GM23338 (cell line): ENCODE data around the gene MYO18A. TPM values are rescaled to one million over a fixed set of nuclear protein-coding genes. Genes with fewer than 3 reads are reported as not detected.

Experiments used
- ATAC-seq: fragments of 200-7000 bp; cut with Tn5 transposase; 3 replicates; pipeline ENCODE4 v1.9.1; 2020
- DNase-seq: peaks from one replicate; pipeline ENCODE4 v3.0.0-alpha.2; 2015; ENCODE audit warnings: low spot score
- H2AFZ ChIP-seq: fragments of 200-600 bp; sonication (generic); 2 replicates; pipeline ENCODE4 v1.8.0; 2016; ENCODE audit warnings: antibody characterized with exemption, mild to moderate bottlenecking, moderate library complexity
- H3F3A ChIP-seq: fragments of 200-600 bp; sonication (generic); replicated peaks from 2 replicates; pipeline ENCODE4 v1.8.0; 2017; ENCODE audit warnings: antibody characterized with exemption, mixed run types, low read depth
- H3K27ac ChIP-seq: fragments of 200-600 bp; sonication (generic); 2 replicates; pipeline ENCODE4 v1.6.1; 2016; ENCODE audit warnings: low read depth
- H3K27me3 ChIP-seq: fragments of 200-600 bp; sonication (generic); 2 replicates; pipeline ENCODE4 v1.8.0; 2016; ENCODE audit warnings: mild to moderate bottlenecking, mixed run types, moderate library complexity; ENCODE audit not compliant: insufficient read depth
- H3K36me3 ChIP-seq: fragments of 200-600 bp; sonication (generic); 2 replicates; pipeline ENCODE4 v1.8.0; 2016; ENCODE audit warnings: mild to moderate bottlenecking; ENCODE audit not compliant: insufficient read depth
- H3K4me1 ChIP-seq: fragments of 200-600 bp; sonication (generic); 2 replicates; pipeline ENCODE4 v1.8.0; 2016; ENCODE audit warnings: mild to moderate bottlenecking, moderate library complexity; ENCODE audit not compliant: insufficient read depth
- H3K4me2 ChIP-seq: fragments of 200-600 bp; sonication (generic); 2 replicates; pipeline ENCODE4 v1.7.1; 2017; ENCODE audit warnings: mixed run types
- H3K4me3 ChIP-seq: fragments of 200-600 bp; sonication (generic); 2 replicates; pipeline ENCODE4 v1.6.1; 2016; ENCODE audit warnings: mixed run types
- H3K79me2 ChIP-seq: fragments of 200-600 bp; sonication (generic); replicated peaks from 2 replicates; pipeline ENCODE4 v1.8.0; 2017; ENCODE audit warnings: mild to moderate bottlenecking; ENCODE audit not compliant: insufficient read depth
- H3K9me2 ChIP-seq: fragments of 200-600 bp; sonication (generic); 2 replicates; pipeline ENCODE4 v1.8.0; 2017; ENCODE audit not compliant: insufficient read depth
- H4K20me1 ChIP-seq: fragments of 200-600 bp; sonication (generic); replicated peaks from 2 replicates; pipeline ENCODE4 v1.8.0; 2017; ENCODE audit warnings: mild to moderate bottlenecking; ENCODE audit not compliant: insufficient read depth
- H3K27ac Mint-ChIP-seq: 2 replicates; pipeline ENCODE4 v1.8.0; 2020; ENCODE audit warnings: inconsistent platforms, mild to moderate bottlenecking, moderate library complexity, mixed read lengths
- H3K27me3 Mint-ChIP-seq: 3 replicates; pipeline ENCODE4 v1.8.0; 2022; ENCODE audit warnings: low read depth, mild to moderate bottlenecking, moderate library complexity, mixed read lengths, inconsistent platforms; ENCODE audit not compliant: insufficient read depth, poor library complexity
- H3K36me3 Mint-ChIP-seq: 3 replicates; pipeline ENCODE4 v1.8.0; 2021; ENCODE audit warnings: low read depth, mild to moderate bottlenecking, inconsistent platforms, moderate library complexity, mixed read lengths
- H3K4me1 Mint-ChIP-seq: 3 replicates; pipeline ENCODE4 v1.8.0; 2020; ENCODE audit warnings: mild to moderate bottlenecking, inconsistent platforms, mixed read lengths
- H3K4me3 Mint-ChIP-seq: 3 replicates; pipeline ENCODE4 v1.8.0; 2021; ENCODE audit warnings: moderate library complexity, mild to moderate bottlenecking, inconsistent platforms, mixed read lengths
- H3K9me3 Mint-ChIP-seq: 3 replicates; pipeline ENCODE4 v1.8.0; 2020; ENCODE audit warnings: moderate library complexity, mild to moderate bottlenecking, inconsistent platforms, mixed read lengths
- CTCF ChIP-seq, 2 experiments: fragments of 200-600 bp in 1 of 2; sonication (generic) in 1 of 2; conservative IDR thresholded peaks; 2 replicates each; pipeline versions ENCODE4 v1.5.1 to v1.6.1; 2016 to 2017; ENCODE audit warnings: antibody characterized with exemption in 2 of 2, low read depth in 2 of 2, mild to moderate bottlenecking in 2 of 2, moderate library complexity in 1 of 2
- EZH2 ChIP-seq: fragments of 200-600 bp; sonication (generic); IDR thresholded peaks from one replicate; pipeline ENCODE4 v1.8.0; 2017; ENCODE audit warnings: antibody characterized with exemption, mild to moderate bottlenecking, low read depth; ENCODE audit not compliant: unreplicated experiment
- EZH2phosphoT487 ChIP-seq: fragments of 200-600 bp; sonication (generic); IDR thresholded peaks from one replicate; pipeline ENCODE4 v1.8.1; 2018; ENCODE audit warnings: antibody characterized with exemption; ENCODE audit not compliant: unreplicated experiment
- JUNB ChIP-seq: IDR thresholded peaks from one replicate; pipeline ENCODE4 v1.6.1; 2016; ENCODE audit warnings: antibody characterized with exemption; ENCODE audit not compliant: unreplicated experiment
- NANOG ChIP-seq: IDR thresholded peaks from 2 replicates; pipeline ENCODE4 v1.6.1; 2016; ENCODE audit warnings: antibody characterized with exemption, borderline replicate concordance
- POLR2AphosphoS5 ChIP-seq: IDR thresholded peaks from 2 replicates; pipeline ENCODE4 v1.6.1; 2016; ENCODE audit warnings: antibody characterized with exemption, low read depth
- REST ChIP-seq: IDR thresholded peaks from one replicate; pipeline ENCODE4 v1.6.1; 2018; ENCODE audit warnings: antibody characterized with exemption; ENCODE audit not compliant: unreplicated experiment
- STAT1 ChIP-seq: IDR thresholded peaks from one replicate; pipeline ENCODE4 v1.6.1; 2016; ENCODE audit warnings: antibody characterized with exemption; ENCODE audit not compliant: unreplicated experiment
- ZNF114 ChIP-seq: fragments of 250-450 bp; sonication (Bioruptor Pico); IDR thresholded peaks from 2 replicates; pipeline ENCODE4 v1.5.0; 2020; ENCODE audit warnings: mild to moderate bottlenecking, moderate library complexity
- ZNF331 ChIP-seq: fragments of 250-450 bp; sonication (Bioruptor Pico); IDR thresholded peaks from 2 replicates; pipeline ENCODE4 v1.5.0; 2020; ENCODE audit warnings: low read depth, mild to moderate bottlenecking, moderate library complexity
- ZNF462 ChIP-seq: fragments of 250-450 bp; sonication (Bioruptor Pico); IDR thresholded peaks from 2 replicates; pipeline ENCODE4 v1.5.0; 2020; ENCODE audit warnings: mild to moderate bottlenecking, moderate library complexity
- polyA plus RNA-seq: library from polyadenylated mRNA; unstranded; fragments of >200 nt; fragmentation: Nextera tagmentation; extraction: Ambion mirVana; gene quantifications from 2 replicates; pipeline ENCODE4 v1.2.1, GENCODE V29; 2016
- total RNA-seq: library from RNA; depleted of rRNA; stranded (reverse); fragments of >200 nt; shearing (Covaris generic); gene quantifications from 2 replicates; pipeline ENCODE4 v1.2.3, GENCODE V29; 2014

Gene MYO18A
- total and polyA plus RNA-seq, 2 experiments from 2014 or later: 18.3 to 37.5 TPM

- no peak for ATAC-seq
- Histone ChIP-seq H3K4me2 (no peak overlapping the region), H3K36me3 (no peaks in the 10 kb centered on the region), H3K4me3 (no peak overlapping the region), H3F3A (no peaks in the 10 kb centered on the region), H3K79me2 (peaks cover 18% of the 10 kb centered on the region; the same call in 1 of the 2 replicates), H2AFZ (no peak overlapping the region), H3K27me3 (no peaks in the 10 kb centered on the region), H3K9me2 (no peaks in the 10 kb centered on the region), H3K4me1 (peaks cover 11% of the 10 kb centered on the region; the same call in 1 of the 2 replicates), H4K20me1 (peaks cover 7% of the 10 kb centered on the region; the same call in 1 of the 2 replicates), H3K27ac (no peak overlapping the region)
- Mint-ChIP-seq H3K4me1 (peaks cover 44% of the 10 kb centered on the region), H3K4me3 (no peak overlapping the region), H3K36me3 (no peaks in the 10 kb centered on the region; the same call in 2 of the 3 replicates), H3K9me3 (no peaks in the 10 kb centered on the region), H3K27ac (no peak overlapping the region), H3K27me3 (peaks cover 10% of the 10 kb centered on the region)
- TF ChIP-seq ZNF462 (CRISPR knock-in tag) (no peak), NANOG (no peak), EZH2 (no peak), POLR2AphosphoS5 (no peak), ZNF114 (CRISPR knock-in tag) (no peak), ZNF331 (CRISPR knock-in tag) (no peak), STAT1 (no peak), JUNB (no peak), REST (no peak), CTCF (conservative IDR thresholded peaks at IDR 0.05; ENCODE audit: low read depth in 2 of 2) (no peak), EZH2phosphoT487 (no peak)
- DNase-seq: no peak
These were observed 22.1 kb downstream of the MYO18A start for GRCh38 chr17:29158096-29158487.
